IMR-90 (cell line): ENCODE results near the gene PLEKHH2.

ENCODE experiments used
- BHLHE40 ChIP-seq: fragments of 150-350 bp; IDR thresholded peaks from 2 replicates; pipeline ENCODE4 v1.6.1; 2016; ENCODE audit warnings: mild to moderate bottlenecking, low read depth, low read length
- CEBPB ChIP-seq: IDR thresholded peaks from 2 replicates; pipeline ENCODE4 v1.6.1; 2012; ENCODE audit warnings: low read depth, low read length, improper control_type of control experiment
- CTCF ChIP-seq: conservative IDR thresholded peaks from 2 replicates; pipeline ENCODE4 v1.5.1; 2012; ENCODE audit warnings: mild to moderate bottlenecking, low read depth, low read length, improper control_type of control experiment
- ELK1 ChIP-seq: fragments of 150-350 bp; IDR thresholded peaks from 2 replicates; pipeline ENCODE4 v1.6.1; 2016; ENCODE audit warnings: low read depth, mild to moderate bottlenecking, low read length, moderate library complexity, borderline replicate concordance
- FOS ChIP-seq: fragments of 150-350 bp; IDR thresholded peaks from 2 replicates; pipeline ENCODE4 v1.6.1; 2016; ENCODE audit warnings: low read depth, low read length
- MAFK ChIP-seq: IDR thresholded peaks from 2 replicates; pipeline ENCODE4 v1.6.1; 2012; ENCODE audit warnings: low read depth, low read length, improper control_type of control experiment
- MAZ ChIP-seq: IDR thresholded peaks from 2 replicates; pipeline ENCODE4 v1.6.1; 2012; ENCODE audit warnings: low read depth, mild to moderate bottlenecking, low read length, improper control_type of control experiment, moderate library complexity, borderline replicate concordance
- POLR2A ChIP-seq: IDR thresholded peaks from 2 replicates; pipeline ENCODE4 v1.6.1; 2012; ENCODE audit warnings: mild to moderate bottlenecking, low read depth, low read length
- RAD21 ChIP-seq: IDR thresholded peaks from 2 replicates; pipeline ENCODE4 v1.6.1; 2012; ENCODE audit warnings: low read length, improper control_type of control experiment
- RCOR1 ChIP-seq: IDR thresholded peaks from 2 replicates; pipeline ENCODE4 v1.6.1; 2012; ENCODE audit warnings: mild to moderate bottlenecking, low read length, improper control_type of control experiment; ENCODE audit not compliant: insufficient replicate concordance
- SMC3 ChIP-seq: fragments of 150-350 bp; IDR thresholded peaks from 2 replicates; pipeline ENCODE4 v1.6.1; 2016; ENCODE audit warnings: low read depth, mild to moderate bottlenecking, antibody characterized with exemption, low read length, moderate library complexity
- USF2 ChIP-seq: fragments of 150-350 bp; IDR thresholded peaks from 2 replicates; pipeline ENCODE4 v1.6.1; 2017; ENCODE audit warnings: mild to moderate bottlenecking, antibody characterized with exemption, low read length, low read depth

- TF ChIP-seq RCOR1 (no peak), POLR2A (no peak), CTCF (no peak), MAFK (no peak), BHLHE40 (no peak), SMC3 (no peak), MAZ (no peak), USF2 (no peak), CEBPB (no peak), RAD21 (no peak), ELK1 (no peak), FOS (no peak)
These were observed 155.6 kb downstream of the PLEKHH2 start for GRCh38 chr2:43792653-43793052.
